Uterus (tissue), 2 donors: Measurements from ENCODE around the gene CDC27.
"Not testable (repeated sequence)": the region's sequence is repeated elsewhere in the genome, so short reads cannot be mapped to it uniquely, and the experiment has no call there.

ENCODE experiments used
- CTCF ChIP-seq, 4 experiments: fragments of 200-600 bp in 2 of 4; fragments of 450-650 bp in 2 of 4; sonication (generic) in 2 of 4; IDR thresholded peaks; one replicate each; pipeline ENCODE4 v1.5.1; 2016 to 2019; ENCODE audit warnings: antibody characterized with exemption in 4 of 4, mild to moderate bottlenecking in 2 of 4, moderate library complexity in 1 of 4
- POLR2A ChIP-seq, 2 donors: fragments of 450-650 bp; IDR thresholded peaks; one replicate each; pipeline ENCODE4 v1.6.1; 2016; ENCODE audit warnings: antibody characterized with exemption in 2 of 2, mild to moderate bottlenecking in 1 of 2, moderate library complexity in 1 of 2

DNA sequence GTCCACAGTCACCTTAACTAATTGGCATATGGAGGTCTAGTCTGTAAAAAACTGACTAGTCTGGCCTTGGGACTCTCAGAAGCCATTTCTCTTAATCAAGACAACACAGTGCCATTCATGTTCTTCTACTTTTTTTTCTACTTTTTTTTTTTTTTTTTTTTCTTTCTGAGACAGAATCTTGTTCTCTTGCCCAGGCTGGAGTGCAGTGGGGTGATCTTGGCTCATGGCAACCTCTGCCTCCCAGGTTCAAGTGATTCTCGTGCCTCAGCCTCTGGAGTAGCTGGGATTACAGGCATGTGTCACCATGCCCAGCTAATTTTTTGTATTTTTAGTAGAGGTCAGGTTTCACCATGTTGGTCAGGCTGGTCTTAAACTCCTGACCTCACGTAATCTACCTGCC, 65.8 kb downstream of the CDC27 start:
- TF ChIP-seq CTCF, POLR2A (IDR thresholded peaks at IDR 0.05): not testable (repeated sequence)
